ENCODE results near the gene APIP. TPM values are rescaled to one million over a fixed set of nuclear protein-coding genes. Genes with fewer than 3 reads are reported as not detected.

The APIP gene
- total RNA-seq, 4 donors from 2014 or later = 20.7 to 40.4 (median 29.0) TPM

- no peak for TF ChIP-seq POLR2A (IDR thresholded peaks at IDR 0.05)
- no peak for TF ChIP-seq CTCF (IDR thresholded peaks at IDR 0.05)
- Histone ChIP-seq H3K4me1 (no peaks in the 10 kb centered on the region), H3K4me3 (no peak overlapping the region), H3K27ac (no peak overlapping the region), H3K9me3 (no peaks in the 10 kb centered on the region), H3K27me3 (no peaks in the 10 kb centered on the region), H3K36me3 (no peaks in the 10 kb centered on the region)
- intact Hi-C loops (cut with DNase I; ENCODE audit: low total_unique reads) = no loop called here
- no peak for DNase-seq
Observed at GRCh38 chr11:34851916-34852315, 64.3 kb downstream of the APIP start.

DNA sequence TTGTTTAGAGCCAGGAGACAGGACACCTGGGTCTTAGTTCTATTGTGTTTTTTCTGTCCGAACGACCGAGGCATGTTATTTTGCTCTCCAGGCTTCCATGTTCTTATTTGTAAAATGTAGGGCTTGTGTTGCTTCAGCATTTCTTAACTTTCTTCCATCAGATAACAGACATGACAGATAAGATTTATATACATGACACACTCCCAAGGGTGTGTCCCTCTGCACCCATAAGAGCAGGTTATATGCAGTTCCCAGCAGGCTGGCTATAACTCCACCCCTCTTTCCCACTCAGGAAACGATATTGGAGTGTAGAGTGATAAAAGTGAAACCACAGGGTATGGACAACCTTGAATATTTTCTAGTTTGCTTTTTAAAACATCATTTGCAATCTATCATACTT, 65.8 kb downstream of the APIP start:
- no peak overlapping the region for H3K4me3 ChIP-seq
- H3K27ac ChIP-seq = no peak overlapping the region
- no peaks in the 10 kb centered on the region for H3K4me1 ChIP-seq
- H3K27me3 ChIP-seq = no peaks in the 10 kb centered on the region
- intact Hi-C loops (cut with DNase I; ENCODE audit: low total_unique reads) = no loop called here
- no peak for DNase-seq
- H3K36me3 ChIP-seq = no peaks in the 10 kb centered on the region
- no peaks in the 10 kb centered on the region for H3K9me3 ChIP-seq
- TF ChIP-seq POLR2A (IDR thresholded peaks at IDR 0.05) (no peak), CTCF (IDR thresholded peaks at IDR 0.05) (no peak)

DNA sequence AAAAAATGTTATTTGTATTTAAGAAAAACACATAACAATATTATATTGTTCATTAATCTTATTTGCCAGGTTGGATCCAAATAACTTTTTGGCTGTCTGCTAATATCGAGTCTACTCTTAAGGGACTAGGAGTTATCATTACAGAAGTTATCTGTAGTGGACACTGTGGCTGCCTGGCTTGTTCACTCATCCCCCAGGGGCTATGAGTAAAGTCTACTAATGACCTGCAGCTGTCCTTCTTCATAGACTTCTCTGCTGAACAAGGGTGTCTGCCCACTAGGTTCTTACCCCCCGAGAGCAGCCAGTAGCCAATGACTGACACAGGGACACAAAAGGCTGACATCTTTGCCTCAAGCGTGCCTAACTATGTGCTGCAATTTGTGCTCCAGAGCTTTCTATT, 69.7 kb downstream of the APIP start:
- intact Hi-C loops (cut with DNase I; ENCODE audit: low total_unique reads) = no loop called here
- Histone ChIP-seq H3K27me3 (no peaks in the 10 kb centered on the region), H3K4me3 (no peak overlapping the region)

DNA sequence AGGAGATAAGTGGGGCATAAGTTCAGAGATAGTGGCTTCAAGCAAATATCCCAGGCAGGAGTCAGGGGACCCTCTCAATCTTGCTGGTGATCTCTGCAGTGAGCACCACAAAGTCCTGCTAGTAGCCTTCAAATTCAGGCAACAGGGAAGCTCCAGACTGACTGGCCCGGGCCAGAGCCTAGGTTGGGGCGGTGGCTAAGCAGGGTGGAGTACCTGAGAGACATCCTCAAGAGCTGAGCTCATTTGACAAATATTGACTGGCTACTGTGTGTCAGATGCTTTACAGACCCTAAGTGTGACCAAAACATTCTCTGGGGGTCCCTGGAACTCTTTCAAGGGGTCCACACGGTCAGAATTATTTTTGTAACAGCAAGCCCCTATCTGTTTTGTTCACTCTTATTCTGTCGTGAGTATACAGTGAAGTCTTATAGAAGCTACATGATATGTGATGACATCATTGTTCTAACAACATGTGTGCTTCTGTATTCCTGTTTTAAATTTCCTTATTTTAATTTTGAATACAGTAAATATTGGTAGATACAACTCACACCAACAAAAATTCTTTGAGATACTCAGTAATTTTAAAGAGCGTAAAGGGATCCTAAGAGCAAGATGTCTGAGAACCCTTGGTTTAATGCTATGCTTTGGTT, 71.6 kb downstream of the APIP start:
- H3K4me1 ChIP-seq = no peaks in the 10 kb centered on the region
- no peak for TF ChIP-seq CTCF (IDR thresholded peaks at IDR 0.05)
- no peak for TF ChIP-seq POLR2A (IDR thresholded peaks at IDR 0.05)
- H3K27me3 ChIP-seq = no peaks in the 10 kb centered on the region
- intact Hi-C loops (cut with DNase I; ENCODE audit: low total_unique reads) = no loop called here
- H3K36me3 ChIP-seq = no peaks in the 10 kb centered on the region
- H3K4me3 ChIP-seq = no peak overlapping the region
- no peaks in the 10 kb centered on the region for H3K9me3 ChIP-seq
- H3K27ac ChIP-seq = no peak overlapping the region
- no peak for DNase-seq

More for the DNA sequence above, 69.7 kb downstream of the APIP start:
- DNase-seq = no peak
- H3K36me3 ChIP-seq = no peaks in the 10 kb centered on the region
- no peaks in the 10 kb centered on the region for H3K4me1 ChIP-seq
- no peaks in the 10 kb centered on the region for H3K9me3 ChIP-seq
- H3K27ac ChIP-seq = no peak overlapping the region
- TF ChIP-seq POLR2A (IDR thresholded peaks at IDR 0.05) (no peak), CTCF (IDR thresholded peaks at IDR 0.05) (no peak)

GRCh38 chr11:34843271-34843670, 72.9 kb downstream of the APIP start:
- Histone ChIP-seq H3K9me3 (no peaks in the 10 kb centered on the region), H3K4me3 (no peak overlapping the region), H3K27me3 (no peaks in the 10 kb centered on the region), H3K4me1 (no peaks in the 10 kb centered on the region), H3K27ac (no peak overlapping the region), H3K36me3 (no peaks in the 10 kb centered on the region)
- TF ChIP-seq CTCF (IDR thresholded peaks at IDR 0.05) (no peak), POLR2A (IDR thresholded peaks at IDR 0.05) (no peak)
- intact Hi-C loops (cut with DNase I; ENCODE audit: low total_unique reads) = no loop called here
- no peak for DNase-seq
